ENCODE results near the gene CASK.

The CASK gene

GRCh38 chrX:41475591-41476241 lies 447.6 kb downstream of the CASK start:
- DNase-seq (ENCODE audit: low read depth in 1 of 2, low spot score in 1 of 2), result no peak

- no peak for DNase-seq (ENCODE audit: low read depth in 1 of 2, low spot score in 1 of 2)
These were observed 448.2 kb downstream of the CASK start for GRCh38 chrX:41475191-41475590.

DNA sequence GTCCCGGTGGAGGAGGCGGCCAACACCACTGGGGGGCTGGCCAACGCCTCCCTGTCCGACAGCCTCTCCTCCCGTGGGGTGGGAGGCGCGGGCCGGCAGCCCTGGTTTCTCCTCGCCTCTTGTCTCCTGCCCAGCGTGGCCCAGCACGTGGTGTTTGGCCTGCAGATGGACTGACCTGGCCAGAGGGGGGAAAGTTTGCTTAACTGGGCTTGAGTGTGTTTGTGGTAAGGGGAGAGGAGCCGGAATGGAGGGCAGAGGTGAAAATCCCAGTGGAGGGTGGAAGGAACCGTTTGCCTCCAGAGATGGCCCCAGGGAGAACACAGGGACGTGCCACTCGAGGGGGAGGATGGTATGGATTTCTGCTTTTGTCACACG lies 448.6 kb downstream of the CASK start:
- no peak for DNase-seq (ENCODE audit: low read depth in 1 of 2, low spot score in 1 of 2)

DNA sequence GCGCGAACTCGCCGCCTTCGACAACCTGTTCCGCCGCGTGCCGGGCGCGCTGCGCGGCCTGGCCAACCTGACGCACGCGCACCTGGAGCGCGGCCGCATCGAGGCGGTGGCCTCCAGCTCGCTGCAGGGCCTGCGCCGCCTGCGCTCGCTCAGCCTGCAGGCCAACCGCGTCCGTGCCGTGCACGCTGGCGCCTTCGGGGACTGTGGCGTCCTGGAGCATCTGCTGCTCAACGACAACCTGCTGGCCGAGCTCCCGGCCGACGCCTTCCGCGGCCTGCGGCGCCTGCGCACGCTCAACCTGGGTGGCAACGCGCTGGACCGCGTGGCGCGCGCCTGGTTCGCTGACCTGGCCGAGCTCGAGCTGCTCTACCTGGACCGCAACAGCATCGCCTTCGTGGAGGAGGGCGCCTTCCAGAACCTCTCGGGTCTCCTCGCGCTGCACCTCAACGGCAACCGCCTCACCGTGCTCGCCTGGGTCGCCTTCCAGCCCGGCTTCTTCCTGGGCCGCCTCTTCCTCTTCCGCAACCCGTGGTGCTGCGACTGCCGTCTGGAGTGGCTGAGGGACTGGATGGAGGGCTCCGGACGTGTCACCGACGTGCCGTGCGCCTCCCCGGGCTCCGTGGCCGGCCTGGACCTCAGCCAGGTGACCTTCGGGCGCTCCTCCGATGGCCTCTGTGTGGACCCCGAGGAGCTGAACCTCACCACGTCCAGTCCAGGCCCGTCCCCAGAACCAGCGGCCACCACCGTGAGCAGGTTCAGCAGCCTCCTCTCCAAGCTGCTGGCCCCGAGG lies 449.2 kb downstream of the CASK start:
- DNase-seq (ENCODE audit: low read depth in 1 of 2, low spot score in 1 of 2), result no peak

DNA sequence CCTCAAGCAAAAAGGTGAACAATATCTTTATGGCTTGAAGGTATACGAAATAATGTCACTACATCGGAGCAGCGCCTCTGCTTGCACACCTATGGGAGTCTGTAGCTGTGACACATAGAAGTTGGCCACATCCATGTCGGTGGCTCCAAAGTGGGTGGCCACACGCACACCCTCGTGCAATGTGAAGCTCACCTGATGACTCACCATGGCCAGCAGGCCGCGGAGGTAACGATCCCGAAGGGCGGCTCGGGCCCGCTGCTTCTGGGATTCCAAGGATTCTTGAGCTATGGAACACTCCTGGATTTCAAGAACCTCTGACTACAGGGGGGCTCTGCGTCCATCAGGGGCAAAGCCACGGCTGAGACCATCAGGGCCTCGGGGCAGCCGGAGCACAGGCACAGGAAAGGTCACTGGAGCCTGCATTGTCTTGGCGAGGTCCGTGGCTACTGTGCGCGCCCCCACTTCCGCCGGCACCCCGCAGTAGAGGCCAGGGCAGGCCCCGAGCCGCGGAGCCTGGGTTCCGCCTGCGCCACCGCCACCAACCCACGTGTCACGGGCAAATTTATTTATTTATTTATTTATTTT lies 451.0 kb downstream of the CASK start:
- DNase-seq (ENCODE audit: low read depth in 1 of 2, low spot score in 1 of 2), result no peak

DNA sequence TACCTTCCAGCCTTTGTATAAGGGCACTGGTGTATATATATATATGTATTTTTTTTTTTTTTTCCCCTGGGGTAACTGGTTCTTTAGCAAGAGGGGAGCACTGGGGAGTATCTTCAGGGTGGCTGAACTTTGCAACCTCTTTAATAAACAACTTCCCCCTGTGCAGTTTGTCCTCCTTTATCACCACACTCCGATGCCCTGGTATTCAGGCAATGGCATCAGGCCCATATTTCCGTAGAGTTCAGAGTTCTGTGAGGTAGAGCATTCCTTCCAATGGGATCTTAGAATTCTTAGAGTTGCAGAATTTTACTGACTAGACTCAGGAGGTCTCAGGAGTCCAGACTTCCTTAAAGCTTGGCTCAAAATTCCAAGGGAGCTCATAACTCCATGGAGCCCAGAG lies 451.6 kb downstream of the CASK start:
- DNase-seq (ENCODE audit: low read depth in 1 of 2, low spot score in 1 of 2), result no peak

DNA sequence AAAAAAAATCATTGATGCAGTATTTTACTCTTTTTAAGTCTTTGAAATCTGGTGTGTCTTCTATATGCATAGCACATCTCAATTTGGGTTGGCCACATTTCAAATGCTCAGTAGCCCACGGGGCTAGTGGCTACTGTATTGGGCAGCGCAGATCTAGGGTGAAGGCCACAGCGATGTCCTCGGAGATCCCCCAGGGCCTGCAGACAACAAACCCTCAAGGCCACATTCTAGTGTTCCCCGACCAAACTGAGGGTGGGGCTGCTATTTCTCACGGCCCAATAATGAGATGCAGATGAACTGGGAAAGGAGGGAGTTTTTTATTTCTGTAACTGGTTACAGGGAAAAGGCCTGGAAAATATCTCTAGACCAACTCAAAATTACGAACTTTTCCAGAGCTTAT lies 452.6 kb downstream of the CASK start:
- no peak for DNase-seq (ENCODE audit: low read depth in 1 of 2, low spot score in 1 of 2)

DNA sequence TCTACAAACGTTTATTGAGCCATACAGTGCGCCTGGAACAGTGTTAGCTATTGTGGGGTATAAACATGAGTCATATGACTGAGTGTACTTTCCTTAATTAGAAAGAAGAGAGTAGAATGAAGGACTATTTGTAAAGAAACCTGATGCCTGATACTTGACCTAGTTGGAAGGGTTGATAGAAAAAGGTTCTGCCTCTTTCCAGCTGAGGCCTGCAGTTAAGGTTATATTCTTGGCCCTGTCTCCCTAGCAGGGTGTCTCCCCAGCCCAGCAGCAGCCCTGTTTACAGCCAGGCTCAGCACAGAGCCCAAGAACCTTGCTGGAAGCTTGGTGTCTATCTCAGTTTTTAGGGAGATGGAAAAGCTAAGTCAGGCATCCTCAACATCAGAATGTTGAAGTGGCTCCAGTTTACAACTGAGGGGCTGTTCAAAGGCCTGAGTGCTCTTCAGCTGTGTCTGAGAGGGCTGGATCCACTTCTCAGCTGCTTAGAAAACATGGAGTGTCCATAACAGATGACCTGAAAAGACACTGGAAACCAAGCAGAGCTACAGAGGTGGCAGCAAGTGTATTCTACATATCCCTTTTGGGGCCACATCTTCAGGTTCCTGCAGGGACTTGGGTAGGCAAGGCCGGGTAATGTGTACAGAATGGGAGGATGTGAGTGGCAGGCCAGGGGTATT lies 454.6 kb downstream of the CASK start:
- no peak for DNase-seq (ENCODE audit: low read depth in 1 of 2, low spot score in 1 of 2)

Data from activated T-helper 1 cell treated with anti-CD3 and anti-CD28 coated beads, Interleukin-2, amount 50 U/mL, for 16 hours (primary cell).